Mesodermal cell (in vitro differentiated cells): Measurements from ENCODE around the gene MKKS.

Experiments
- H3K27ac ChIP-seq: 2 replicates; pipeline ENCODE4 v1.7.0; 2013; ENCODE audit warnings: mild to moderate bottlenecking, low read depth, low read length, moderate library complexity; ENCODE audit not compliant: severe bottlenecking
- H3K36me3 ChIP-seq: 2 replicates; pipeline ENCODE4 v1.7.1; 2013; ENCODE audit warnings: mild to moderate bottlenecking, low read length, moderate library complexity; ENCODE audit not compliant: control insufficient read depth, insufficient read depth
- H3K4me1 ChIP-seq: one replicate; pipeline ENCODE4 v1.7.1; 2013; ENCODE audit warnings: mild to moderate bottlenecking, low read length; ENCODE audit not compliant: insufficient read depth, control insufficient read depth, poor library complexity, severe bottlenecking
- H3K4me3 ChIP-seq: 2 replicates; pipeline ENCODE4 v1.7.0; 2013; ENCODE audit warnings: low read length, control low read depth, mild to moderate bottlenecking; ENCODE audit not compliant: insufficient read depth, poor library complexity, severe bottlenecking; ENCODE audit errors: extremely low read depth
- H3K9me3 ChIP-seq: 2 replicates; pipeline ENCODE4 v1.7.1; 2013; ENCODE audit warnings: mild to moderate bottlenecking, low read length, moderate library complexity; ENCODE audit not compliant: control insufficient read depth
- WGBS, 2 experiments: methylation state at CpG; one replicate each; pipeline ENCODE4 v1.1.5; 2013; ENCODE audit warnings: missing lambda C conversion rate in 2 of 2; ENCODE audit not compliant: insufficient coverage in 2 of 2; 5-methylcytosine and 5-hydroxymethylcytosine counted together

The MKKS gene

DNA sequence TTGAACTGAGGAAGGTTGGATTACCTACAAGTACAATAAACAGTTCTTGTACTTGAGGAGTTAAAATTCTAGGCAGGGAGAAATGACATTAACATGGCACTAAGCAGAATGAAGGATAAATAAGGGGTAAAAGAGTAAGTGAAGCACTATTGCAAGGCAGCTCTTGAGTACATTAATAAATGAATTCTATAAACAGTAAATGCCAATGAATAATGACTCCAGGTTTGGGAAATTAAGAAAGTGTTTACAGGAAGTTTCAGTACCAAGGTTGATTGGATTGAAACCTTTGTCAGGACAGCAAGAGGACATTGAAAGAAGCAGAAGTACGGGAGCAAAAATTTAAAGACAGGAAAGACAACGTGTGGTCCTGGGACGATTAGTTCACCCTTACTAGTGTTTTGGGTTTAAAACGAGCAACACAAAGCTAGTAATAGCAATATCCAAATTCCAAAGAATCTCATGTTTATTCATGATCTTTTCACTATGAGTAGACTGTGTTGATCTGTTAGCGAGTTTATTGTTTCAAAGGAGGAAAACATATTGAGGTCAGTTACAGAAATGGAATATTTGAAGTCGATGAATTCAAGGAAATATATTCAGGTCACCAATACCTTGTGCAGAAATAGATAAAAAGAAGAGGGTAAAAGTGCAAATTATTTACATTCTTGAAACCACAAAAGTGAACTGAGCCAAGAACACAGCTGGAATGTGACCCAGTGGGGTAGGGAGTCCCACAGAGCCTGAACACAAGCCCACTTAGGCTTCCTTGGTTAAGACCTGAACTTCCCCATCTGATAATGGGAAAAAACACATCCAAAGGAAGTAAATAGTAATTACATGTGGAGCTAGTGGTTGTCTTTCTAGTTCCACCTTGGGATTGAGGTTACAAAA is 80.8 kb downstream of the MKKS start:
- WGBS, 2 experiments: 38% methylated on average over 2 of the region's 6 CpGs; no CpG with 5 or more reads in 1 of the 2 experiments
- Histone ChIP-seq H3K4me1 (peaks cover 10% of the 10 kb centered on the region), H3K4me3 (no peak overlapping the region)

More for the DNA sequence above, 80.8 kb downstream of the MKKS start:
- Histone ChIP-seq H3K36me3 (no peaks in the 10 kb centered on the region), H3K9me3 (no peaks in the 10 kb centered on the region), H3K27ac (no peak overlapping the region)
